ENCODE data around the gene PARP12.

PARP12 gene

GRCh38 chr7:140082770-140083169 lies 20.0 kb upstream of the PARP12 start:
- in situ Hi-C loops (cut with HindIII; ENCODE audit: low sequenced_read_pairs), result no loop called here
- TF ChIP-seq CTCF (IDR thresholded peaks at IDR 0.05; ENCODE audit: low read depth, low read length), result no peak
- no peak overlapping the region for H3K4me3 ChIP-seq (ENCODE audit: low read depth, low read length)
- no peak for DNase-seq (ENCODE audit: low read depth, low spot score)

- no peak overlapping the region for H3K4me3 ChIP-seq (ENCODE audit: low read depth, low read length)
- DNase-seq (ENCODE audit: low read depth, low spot score), result no peak
- no peak for TF ChIP-seq CTCF (IDR thresholded peaks at IDR 0.05; ENCODE audit: low read depth, low read length)
- in situ Hi-C loops (cut with HindIII; ENCODE audit: low sequenced_read_pairs), result no loop called here
These were observed 19.1 kb upstream of the PARP12 start for GRCh38 chr7:140081774-140082425.

- H3K4me3 ChIP-seq (ENCODE audit: low read depth, low read length), result no peak overlapping the region
- DNase-seq (ENCODE audit: low read depth, low spot score), result no peak
- in situ Hi-C loops (cut with HindIII; ENCODE audit: low sequenced_read_pairs), result no loop called here
- no peak for TF ChIP-seq CTCF (IDR thresholded peaks at IDR 0.05; ENCODE audit: low read depth, low read length)
These were observed 18.2 kb upstream of the PARP12 start for GRCh38 chr7:140080919-140081318.

- H3K4me3 ChIP-seq (ENCODE audit: low read depth, low read length), result no peak overlapping the region
- peak; percentile 27 for TF ChIP-seq CTCF (IDR thresholded peaks at IDR 0.05; ENCODE audit: low read depth, low read length)
- in situ Hi-C loops (cut with HindIII; ENCODE audit: low sequenced_read_pairs), result no loop called here
- peak; percentile 77 for DNase-seq (ENCODE audit: low read depth, low spot score)
These were observed 16.4 kb upstream of the PARP12 start for GRCh38 chr7:140079121-140079536.

- no peak for DNase-seq (ENCODE audit: low read depth, low spot score)
- in situ Hi-C loops (cut with HindIII; ENCODE audit: low sequenced_read_pairs), result no loop called here
- no peak for TF ChIP-seq CTCF (IDR thresholded peaks at IDR 0.05; ENCODE audit: low read depth, low read length)
- H3K4me3 ChIP-seq (ENCODE audit: low read depth, low read length), result no peak overlapping the region
These were observed 15.6 kb upstream of the PARP12 start for GRCh38 chr7:140078392-140078791.

GRCh38 chr7:140074780-140075179 lies 12.0 kb upstream of the PARP12 start:
- TF ChIP-seq CTCF (IDR thresholded peaks at IDR 0.05; ENCODE audit: low read depth, low read length), result no peak
- no peak overlapping the region for H3K4me3 ChIP-seq (ENCODE audit: low read depth, low read length)
- in situ Hi-C loops (cut with HindIII; ENCODE audit: low sequenced_read_pairs), result no loop called here
- DNase-seq (ENCODE audit: low read depth, low spot score), result peak; percentile 20
